ENCODE measurements around the gene MRI1.

DNA sequence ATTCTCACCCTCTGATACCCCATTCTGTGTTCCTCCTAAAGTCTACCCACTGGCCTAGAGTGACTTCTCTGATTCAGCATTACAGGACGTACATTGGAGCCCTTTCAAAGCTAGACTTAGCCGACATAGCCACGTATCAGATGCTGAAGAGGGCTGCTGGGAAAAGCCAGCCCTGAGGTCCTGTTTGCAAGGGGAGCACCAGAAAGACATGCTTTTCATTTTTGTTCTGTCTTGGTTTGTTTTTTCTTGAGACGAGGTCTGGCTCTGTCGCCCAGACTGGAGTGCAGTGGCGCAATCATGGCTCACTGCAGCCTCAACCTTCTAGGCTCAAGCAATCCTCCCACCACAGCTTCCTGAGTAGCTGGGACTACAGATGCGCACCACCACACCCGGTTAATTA, 24.7 kb downstream of the MRI1 start:
- TF ChIP-seq EZH2 (IDR thresholded peaks at IDR 0.05; ENCODE audit: borderline replicate concordance, low read depth, low read length, severe bottlenecking), result no peak
- TF ChIP-seq CTCF (IDR thresholded peaks at IDR 0.05; ENCODE audit: borderline replicate concordance, extremely low read depth, low read length, poor library complexity, severe bottlenecking), result no peak

Measured in DND-41 (cell line).